ENCODE data around the gene VPS51.
A peak's percentile ranks its signal among the peaks of the same experiment; 100 is the strongest.

The VPS51 gene

GRCh38 chr11:65084598-65085375 lies 11.2 kb upstream of the VPS51 start:
- Mint-ChIP-seq H3K36me3 (peaks cover 22% of the 10 kb centered on the region), H3K4me1 (peaks cover 16% of the 10 kb centered on the region), H3K9me3 (no peaks in the 10 kb centered on the region), H3K27ac (peak overlapping the region; percentile 98), H3K4me3 (peak overlapping the region; percentile 91), H3K27me3 (no peaks in the 10 kb centered on the region)
- peak; percentile 6 for ATAC-seq (ENCODE audit: low read depth)
- no peak for DNase-seq (ENCODE audit: low spot score in 2 of 2)

- no peak for ATAC-seq (ENCODE audit: low read depth)
- Mint-ChIP-seq H3K27ac (peak overlapping the region; percentile 7), H3K27me3 (no peaks in the 10 kb centered on the region), H3K36me3 (peaks cover 22% of the 10 kb centered on the region), H3K4me3 (peak overlapping the region; percentile 91), H3K9me3 (no peaks in the 10 kb centered on the region), H3K4me1 (peaks cover 16% of the 10 kb centered on the region)
- DNase-seq (ENCODE audit: low spot score in 2 of 2), result no peak
These were observed 10.6 kb upstream of the VPS51 start for GRCh38 chr11:65085446-65085845.

GRCh38 chr11:65086809-65087208 lies 9.2 kb upstream of the VPS51 start:
- H3K27ac Mint-ChIP-seq, result no peak overlapping the region
- ATAC-seq (ENCODE audit: low read depth) (no peak), DNase-seq (ENCODE audit: low spot score in 2 of 2) (no peak)
- H3K36me3 Mint-ChIP-seq, result peaks cover 22% of the 10 kb centered on the region
- no peaks in the 10 kb centered on the region for H3K27me3 Mint-ChIP-seq
- H3K9me3 Mint-ChIP-seq, result no peaks in the 10 kb centered on the region
- H3K4me1 Mint-ChIP-seq, result peaks cover 16% of the 10 kb centered on the region
- H3K4me3 Mint-ChIP-seq, result no peak overlapping the region

GRCh38 chr11:65087216-65087615 lies 8.8 kb upstream of the VPS51 start:
- H3K9me3 Mint-ChIP-seq, result no peaks in the 10 kb centered on the region
- peaks cover 16% of the 10 kb centered on the region for H3K4me1 Mint-ChIP-seq
- ATAC-seq (ENCODE audit: low read depth) (no peak), DNase-seq (ENCODE audit: low spot score in 2 of 2) (no peak)
- H3K27me3 Mint-ChIP-seq, result no peaks in the 10 kb centered on the region
- H3K4me3 Mint-ChIP-seq, result no peak overlapping the region
- H3K27ac Mint-ChIP-seq, result no peak overlapping the region
- peaks cover 22% of the 10 kb centered on the region for H3K36me3 Mint-ChIP-seq

- Mint-ChIP-seq H3K4me1 (peaks cover 15% of the 10 kb centered on the region), H3K36me3 (peaks cover 22% of the 10 kb centered on the region), H3K4me3 (no peak overlapping the region), H3K27ac (no peak overlapping the region), H3K27me3 (no peaks in the 10 kb centered on the region), H3K9me3 (no peaks in the 10 kb centered on the region)
- ATAC-seq (ENCODE audit: low read depth) (no peak), DNase-seq (ENCODE audit: low spot score in 2 of 2) (no peak)
These were observed 8.2 kb upstream of the VPS51 start for GRCh38 chr11:65087827-65088226.

- DNase-seq (ENCODE audit: low spot score in 2 of 2), result no peak
- no peak overlapping the region for H3K4me3 Mint-ChIP-seq
- H3K27ac Mint-ChIP-seq, result no peak overlapping the region
- H3K36me3 Mint-ChIP-seq, result peaks cover 20% of the 10 kb centered on the region
- H3K9me3 Mint-ChIP-seq, result no peaks in the 10 kb centered on the region
- H3K4me1 Mint-ChIP-seq, result peaks cover 5% of the 10 kb centered on the region
- no peaks in the 10 kb centered on the region for H3K27me3 Mint-ChIP-seq
- ATAC-seq (ENCODE audit: low read depth), result no peak
These were observed 6.4 kb upstream of the VPS51 start for GRCh38 chr11:65089621-65090020.

GRCh38 chr11:65090628-65091027 lies 5.4 kb upstream of the VPS51 start:
- no peak for ATAC-seq (ENCODE audit: low read depth)
- Mint-ChIP-seq H3K27ac (no peak overlapping the region), H3K4me3 (no peak overlapping the region), H3K27me3 (no peaks in the 10 kb centered on the region), H3K9me3 (no peaks in the 10 kb centered on the region), H3K4me1 (peaks cover 3% of the 10 kb centered on the region), H3K36me3 (peaks cover 18% of the 10 kb centered on the region)
- DNase-seq (ENCODE audit: low spot score in 2 of 2), result no peak

- no peak for DNase-seq (ENCODE audit: low spot score in 2 of 2)
- no peak for ATAC-seq (ENCODE audit: low read depth)
- Mint-ChIP-seq H3K9me3 (no peaks in the 10 kb centered on the region), H3K4me1 (peaks cover 8% of the 10 kb centered on the region), H3K27me3 (no peaks in the 10 kb centered on the region), H3K27ac (peak overlapping the region; percentile 91), H3K4me3 (peak overlapping the region; percentile 90), H3K36me3 (peaks cover 4% of the 10 kb centered on the region)
These were observed 587 bp upstream of the VPS51 start for GRCh38 chr11:65095427-65095826.

GRCh38 chr11:65096926-65097325 lies 912 bp downstream of the VPS51 start:
- Mint-ChIP-seq H3K27ac (no peak overlapping the region), H3K27me3 (no peaks in the 10 kb centered on the region)
- no peak for ATAC-seq (ENCODE audit: low read depth)

GRCh38 chr11:65100674-65101350 lies 4.8 kb downstream of the VPS51 start:
- H3K9me3 Mint-ChIP-seq, result no peaks in the 10 kb centered on the region

More at GRCh38 chr11:65096926-65097325, 912 bp downstream of the VPS51 start:
- Mint-ChIP-seq H3K9me3 (no peaks in the 10 kb centered on the region), H3K36me3 (peaks cover 4% of the 10 kb centered on the region), H3K4me3 (peak overlapping the region; percentile 90), H3K4me1 (peaks cover 8% of the 10 kb centered on the region)
- DNase-seq (ENCODE audit: low spot score in 2 of 2), result no peak

GRCh38 chr11:65102142-65103095 lies 6.4 kb downstream of the VPS51 start:
- Mint-ChIP-seq H3K27me3 (no peaks in the 10 kb centered on the region), H3K27ac (no peak overlapping the region), H3K9me3 (no peaks in the 10 kb centered on the region), H3K4me1 (peaks cover 10% of the 10 kb centered on the region), H3K36me3 (peaks cover 10% of the 10 kb centered on the region), H3K4me3 (no peak overlapping the region)
- ATAC-seq (ENCODE audit: low read depth) (no peak), DNase-seq (ENCODE audit: low spot score in 2 of 2) (no peak)

More at GRCh38 chr11:65100674-65101350, 4.8 kb downstream of the VPS51 start:
- H3K27me3 Mint-ChIP-seq, result no peaks in the 10 kb centered on the region
- ATAC-seq (ENCODE audit: low read depth) (no peak), DNase-seq (ENCODE audit: low spot score in 2 of 2) (no peak)
- H3K4me1 Mint-ChIP-seq, result peaks cover 9% of the 10 kb centered on the region
- H3K36me3 Mint-ChIP-seq, result peaks cover 6% of the 10 kb centered on the region
- no peak overlapping the region for H3K4me3 Mint-ChIP-seq
- H3K27ac Mint-ChIP-seq, result no peak overlapping the region

GRCh38 chr11:65103476-65103875 lies 7.5 kb downstream of the VPS51 start:
- no peak for ATAC-seq (ENCODE audit: low read depth)
- no peak overlapping the region for H3K4me3 Mint-ChIP-seq

GRCh38 chr11:65104628-65105027 lies 8.6 kb downstream of the VPS51 start:
- H3K36me3 Mint-ChIP-seq, result peaks cover 5% of the 10 kb centered on the region
- ATAC-seq (ENCODE audit: low read depth), result no peak
- no peak overlapping the region for H3K27ac Mint-ChIP-seq
- no peak for DNase-seq (ENCODE audit: low spot score in 2 of 2)
- no peak overlapping the region for H3K4me3 Mint-ChIP-seq
- peaks cover 5% of the 10 kb centered on the region for H3K4me1 Mint-ChIP-seq
- H3K27me3 Mint-ChIP-seq, result no peaks in the 10 kb centered on the region
- H3K9me3 Mint-ChIP-seq, result no peaks in the 10 kb centered on the region

More at GRCh38 chr11:65103476-65103875, 7.5 kb downstream of the VPS51 start:
- no peak overlapping the region for H3K27ac Mint-ChIP-seq
- peaks cover 8% of the 10 kb centered on the region for H3K36me3 Mint-ChIP-seq
- H3K4me1 Mint-ChIP-seq, result peaks cover 8% of the 10 kb centered on the region
- H3K27me3 Mint-ChIP-seq, result no peaks in the 10 kb centered on the region
- no peak for DNase-seq (ENCODE audit: low spot score in 2 of 2)
- H3K9me3 Mint-ChIP-seq, result no peaks in the 10 kb centered on the region

GRCh38 chr11:65107078-65107477 lies 11.1 kb downstream of the VPS51 start:
- Mint-ChIP-seq H3K36me3 (peaks cover 5% of the 10 kb centered on the region), H3K9me3 (no peaks in the 10 kb centered on the region), H3K27me3 (no peaks in the 10 kb centered on the region), H3K4me3 (no peak overlapping the region), H3K4me1 (peaks cover 17% of the 10 kb centered on the region), H3K27ac (no peak overlapping the region)
- ATAC-seq (ENCODE audit: low read depth) (no peak), DNase-seq (ENCODE audit: low spot score in 2 of 2) (no peak)

Data from memory B cell (primary cell).